ENCODE measurements around the gene NNT.
"Not testable (repeated sequence)": the region's sequence is repeated elsewhere in the genome, so short reads cannot be mapped to it uniquely, and the experiment has no call there.

The NNT gene

GRCh38 chr5:43631182-43631910 is 28.4 kb downstream of the NNT start:
- DNase-seq (ENCODE audit: low spot score), result peak; percentile 94

- DNase-seq (ENCODE audit: low spot score), result no peak
Measured at GRCh38 chr5:43634621-43635020, 31.6 kb downstream of the NNT start.

GRCh38 chr5:43635374-43635773 is 32.4 kb downstream of the NNT start:
- DNase-seq (ENCODE audit: low spot score), result no peak

GRCh38 chr5:43636076-43636475 is 33.1 kb downstream of the NNT start:
- DNase-seq (ENCODE audit: low spot score), result no peak

GRCh38 chr5:43637416-43637815 is 34.4 kb downstream of the NNT start:
- DNase-seq (ENCODE audit: low spot score), result no peak

- DNase-seq (ENCODE audit: low spot score), result no peak
Measured at GRCh38 chr5:43638107-43638506, 35.1 kb downstream of the NNT start.

- DNase-seq (ENCODE audit: low spot score), result no peak
Measured at GRCh38 chr5:43638546-43638945, 35.6 kb downstream of the NNT start.

GRCh38 chr5:43639566-43639965 is 36.6 kb downstream of the NNT start:
- no peak for DNase-seq (ENCODE audit: low spot score)

- no peak for DNase-seq (ENCODE audit: low spot score)
Measured at GRCh38 chr5:43642428-43642827, 39.4 kb downstream of the NNT start.

- DNase-seq (ENCODE audit: low spot score), result peak; percentile 25
Measured at GRCh38 chr5:43643327-43643726, 40.3 kb downstream of the NNT start.

GRCh38 chr5:43643750-43644149 is 40.8 kb downstream of the NNT start:
- DNase-seq (ENCODE audit: low spot score), result peak; percentile 86

- no peak for DNase-seq (ENCODE audit: low spot score)
Measured at GRCh38 chr5:43646992-43647391, 44.0 kb downstream of the NNT start.

- DNase-seq (ENCODE audit: low spot score), result no peak
Measured at GRCh38 chr5:43647789-43648188, 44.8 kb downstream of the NNT start.

GRCh38 chr5:43648499-43649124 is 45.6 kb downstream of the NNT start:
- DNase-seq (ENCODE audit: low spot score), result no peak

GRCh38 chr5:43649256-43649655 is 46.3 kb downstream of the NNT start:
- no peak for DNase-seq (ENCODE audit: low spot score)

GRCh38 chr5:43652537-43653302 is 49.7 kb downstream of the NNT start:
- peak; percentile 44 for DNase-seq (ENCODE audit: low spot score)

GRCh38 chr5:43658509-43658908 is 55.5 kb downstream of the NNT start:
- no peak for DNase-seq (ENCODE audit: low spot score)

GRCh38 chr5:43659075-43659474 is 56.1 kb downstream of the NNT start:
- no peak for DNase-seq (ENCODE audit: low spot score)

GRCh38 chr5:43661102-43661501 is 58.1 kb downstream of the NNT start:
- peak; percentile 36 for DNase-seq (ENCODE audit: low spot score)

GRCh38 chr5:43663916-43664315 is 60.9 kb downstream of the NNT start:
- no peak for DNase-seq (ENCODE audit: low spot score)

- DNase-seq (ENCODE audit: low spot score), result no peak
Measured at GRCh38 chr5:43664501-43665040, 61.6 kb downstream of the NNT start.

- not testable (repeated sequence) for DNase-seq (ENCODE audit: low spot score)
Measured at GRCh38 chr5:43665749-43666148, 62.8 kb downstream of the NNT start.

GRCh38 chr5:43666728-43667127 is 63.7 kb downstream of the NNT start:
- DNase-seq (ENCODE audit: low spot score), result not testable (repeated sequence)

All from cerebellar cortex (tissue), 1 donor.